Panc1 (cell line): ENCODE data around the gene FKBP14. TPM values are rescaled to one million over a fixed set of nuclear protein-coding genes. Genes with fewer than 3 reads are reported as not detected.

Experiments
- ATAC-seq: fragments of 200-7000 bp; cut with Tn5 transposase; 2 replicates; pipeline ENCODE4 v1.9.1; 2020; ENCODE audit warnings: mild to moderate bottlenecking, moderate library complexity
- BruUV-seq: library from RNA; stranded (reverse); fragments of 400-500 nt; replicated peaks from 2 replicates; lab custom pipeline; 2021; lab: Mats Ljungman, UMichigan
- CTCF ChIA-PET: fragments of 300-600 bp; sonication (Branson Sonifier 250); formaldehyde crosslinking; loops from one replicate; lab custom pipeline; 2022; ENCODE audit warnings: antibody characterized with exemption; lab: Charles Lee
- POLR2A ChIA-PET: fragments of 300-600 bp; sonication (Branson Sonifier 250); formaldehyde crosslinking; loops from one replicate; lab custom pipeline; 2022; ENCODE audit warnings: antibody characterized with exemption; lab: Charles Lee
- DNase-seq: peaks from one replicate; pipeline ENCODE4 v3.0.0-alpha.2; 2010; ENCODE audit warnings: low read depth, low spot score
- H3K27ac ChIP-seq: 2 replicates; pipeline ENCODE4 v1.5.1; 2011; ENCODE audit warnings: mild to moderate bottlenecking, low read length, inconsistent platforms
- H3K27me3 ChIP-seq: fragments of 200-500 bp; sonication (Bioruptor generic); 2 replicates; pipeline ENCODE4 v1.6.0; 2014; ENCODE audit warnings: low read length, inconsistent platforms; ENCODE audit not compliant: control insufficient read depth, insufficient read depth
- H3K36me3 ChIP-seq: fragments of 200-500 bp; sonication (Bioruptor generic); 2 replicates; pipeline ENCODE4 v1.5.1; 2014; ENCODE audit warnings: inconsistent platforms, mild to moderate bottlenecking, low read length, moderate library complexity; ENCODE audit not compliant: control insufficient read depth, insufficient read depth
- H3K4me1 ChIP-seq: 2 replicates; pipeline ENCODE4 v1.5.1; 2011; ENCODE audit warnings: inconsistent platforms, mild to moderate bottlenecking, low read length, moderate library complexity; ENCODE audit not compliant: control insufficient read depth, insufficient read depth
- H3K4me3 ChIP-seq, 2 experiments: 2 replicates each; pipeline ENCODE4 v1.5.1; 2011 to 2012; ENCODE audit warnings: low read depth in 2 of 2, low read length in 2 of 2, mild to moderate bottlenecking in 2 of 2, inconsistent platforms in 1 of 2, moderate library complexity in 1 of 2
- H3K9me3 ChIP-seq: fragments of 200-500 bp; sonication (Bioruptor generic); 2 replicates; pipeline ENCODE4 v1.5.1; 2014; ENCODE audit warnings: low read depth, mild to moderate bottlenecking, inconsistent platforms, low read length, moderate library complexity; ENCODE audit not compliant: control insufficient read depth, insufficient read depth
- POLR2AphosphoS5 ChIP-seq: IDR thresholded peaks from 2 replicates; pipeline ENCODE4 v1.6.1; 2012; ENCODE audit warnings: mild to moderate bottlenecking, low read depth, low read length, moderate library complexity
- SIN3A ChIP-seq: IDR thresholded peaks from 2 replicates; pipeline ENCODE4 v1.6.1; 2012; ENCODE audit warnings: low read depth, mild to moderate bottlenecking, low read length, moderate library complexity, borderline replicate concordance; ENCODE audit not compliant: insufficient read depth
- TCF7L2 ChIP-seq: IDR thresholded peaks from 2 replicates; pipeline ENCODE4 v1.6.1; 2011; ENCODE audit warnings: mild to moderate bottlenecking, low read depth, low read length, inconsistent platforms
- in situ Hi-C: cut with HindIII; loops from 2 replicates; pipeline ENCODE4 v1.10.0; 2016; ENCODE audit warnings: low sequenced_read_pairs, low pct_unique_long_range_greater_than_20kb
- intact Hi-C: fragments of 100-400 bp; cut with micrococcal nuclease; formaldehyde crosslinking; loops from one replicate; pipeline ENCODE4 v1.10.0; 2022; ENCODE audit not compliant: unreplicated experiment
- total RNA-seq: library from RNA; stranded (reverse); gene quantifications from one replicate; pipeline ENCODE4 v1.2.1, GENCODE V29; 2021; ENCODE audit not compliant: unreplicated experiment
- TF ChIP-seq, protein P1 (sequence below), 2 experiments: IDR thresholded peaks; 2 replicates each; pipeline ENCODE4 v1.6.1; 2011 to 2012; ENCODE audit warnings: low read depth in 2 of 2, control low read depth in 1 of 2, low read length in 1 of 2, mild to moderate bottlenecking in 1 of 2, moderate library complexity in 1 of 2; ENCODE audit not compliant: insufficient read depth in 1 of 2
- TF ChIP-seq, protein P2 (sequence below): fragments of 450-650 bp; IDR thresholded peaks from 2 replicates; pipeline ENCODE4 v1.5.1; 2017; ENCODE audit warnings: mild to moderate bottlenecking

Gene FKBP14
- total RNA-seq, 1 experiment from 2014 or later: 36.0 TPM

DNA sequence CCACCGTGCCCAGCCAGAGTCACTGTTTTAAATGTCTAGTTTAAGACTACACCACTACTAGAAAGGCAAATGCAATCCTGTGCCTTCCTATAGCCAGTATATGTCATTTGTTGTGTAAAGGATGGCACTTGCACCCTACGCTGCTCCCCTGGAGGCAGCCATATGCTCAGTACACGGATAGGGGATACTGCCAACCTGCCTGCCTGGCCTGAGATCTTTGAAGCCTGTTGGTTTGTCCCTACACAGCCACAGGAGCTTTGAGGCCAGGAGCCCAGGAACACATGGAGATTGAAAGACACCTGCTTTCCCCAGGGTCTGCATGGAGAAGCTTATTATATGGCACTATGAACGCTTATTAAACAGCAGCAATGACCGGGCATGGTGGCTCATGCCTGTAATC lies 34.6 kb downstream of the FKBP14 start:
- no peak for DNase-seq
- Histone ChIP-seq H3K27me3 (no peaks in the 10 kb centered on the region), H3K4me3 (no peak overlapping the region), H3K36me3 (no peaks in the 10 kb centered on the region; the same call in 1 of the 2 replicates), H3K4me1 (peaks cover 17% of the 10 kb centered on the region), H3K27ac (no peak overlapping the region; the same call in 1 of the 2 replicates), H3K9me3 (peaks cover 16% of the 10 kb centered on the region)
- in situ Hi-C loops (no loop called here), intact Hi-C loops (no loop called here)
- no TSS peak for BruUV-seq
- ATAC-seq: no peak
- ChIA-PET POLR2A (interaction anchor here (0.6 kb wide), 1 partner anchor 190 kb away, joined by 3 read pairs; no protein-coding TSS in a partner anchor), CTCF (interaction anchor here (1.5 kb wide), 1 partner anchor 70 kb away, joined by 3 read pairs; no protein-coding TSS in a partner anchor)
- no peak for TF ChIP-seq TCF7L2
- no peak for TF ChIP-seq POLR2AphosphoS5
- TF ChIP-seq, protein P1, sequence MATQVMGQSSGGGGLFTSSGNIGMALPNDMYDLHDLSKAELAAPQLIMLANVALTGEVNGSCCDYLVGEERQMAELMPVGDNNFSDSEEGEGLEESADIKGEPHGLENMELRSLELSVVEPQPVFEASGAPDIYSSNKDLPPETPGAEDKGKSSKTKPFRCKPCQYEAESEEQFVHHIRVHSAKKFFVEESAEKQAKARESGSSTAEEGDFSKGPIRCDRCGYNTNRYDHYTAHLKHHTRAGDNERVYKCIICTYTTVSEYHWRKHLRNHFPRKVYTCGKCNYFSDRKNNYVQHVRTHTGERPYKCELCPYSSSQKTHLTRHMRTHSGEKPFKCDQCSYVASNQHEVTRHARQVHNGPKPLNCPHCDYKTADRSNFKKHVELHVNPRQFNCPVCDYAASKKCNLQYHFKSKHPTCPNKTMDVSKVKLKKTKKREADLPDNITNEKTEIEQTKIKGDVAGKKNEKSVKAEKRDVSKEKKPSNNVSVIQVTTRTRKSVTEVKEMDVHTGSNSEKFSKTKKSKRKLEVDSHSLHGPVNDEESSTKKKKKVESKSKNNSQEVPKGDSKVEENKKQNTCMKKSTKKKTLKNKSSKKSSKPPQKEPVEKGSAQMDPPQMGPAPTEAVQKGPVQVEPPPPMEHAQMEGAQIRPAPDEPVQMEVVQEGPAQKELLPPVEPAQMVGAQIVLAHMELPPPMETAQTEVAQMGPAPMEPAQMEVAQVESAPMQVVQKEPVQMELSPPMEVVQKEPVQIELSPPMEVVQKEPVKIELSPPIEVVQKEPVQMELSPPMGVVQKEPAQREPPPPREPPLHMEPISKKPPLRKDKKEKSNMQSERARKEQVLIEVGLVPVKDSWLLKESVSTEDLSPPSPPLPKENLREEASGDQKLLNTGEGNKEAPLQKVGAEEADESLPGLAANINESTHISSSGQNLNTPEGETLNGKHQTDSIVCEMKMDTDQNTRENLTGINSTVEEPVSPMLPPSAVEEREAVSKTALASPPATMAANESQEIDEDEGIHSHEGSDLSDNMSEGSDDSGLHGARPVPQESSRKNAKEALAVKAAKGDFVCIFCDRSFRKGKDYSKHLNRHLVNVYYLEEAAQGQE (IDR thresholded peaks at IDR 0.05; ENCODE audit: insufficient read depth in 1 of 2, low read depth in 2 of 2, low read length in 1 of 2): no peak

- ChIA-PET CTCF (no interaction called here), POLR2A (no interaction called here)
- no peak for DNase-seq
- H3K9me3 ChIP-seq: peaks cover 15% of the 10 kb centered on the region
- in situ Hi-C loops (no loop called here), intact Hi-C loops (loop anchor here (1.0 kb wide), 1 partner anchor 35 kb away; the partner anchor contains the start of gene FKBP14)
- H3K4me3 ChIP-seq: peak overlapping the region; percentile 79 to 85
- H3K36me3 ChIP-seq: no peaks in the 10 kb centered on the region; the same call in 1 of the 2 replicates
- no TSS peak for BruUV-seq
- peaks cover 23% of the 10 kb centered on the region for H3K4me1 ChIP-seq
- TF ChIP-seq POLR2AphosphoS5: no peak
- no peak for TF ChIP-seq TCF7L2
- TF ChIP-seq, protein P2, sequence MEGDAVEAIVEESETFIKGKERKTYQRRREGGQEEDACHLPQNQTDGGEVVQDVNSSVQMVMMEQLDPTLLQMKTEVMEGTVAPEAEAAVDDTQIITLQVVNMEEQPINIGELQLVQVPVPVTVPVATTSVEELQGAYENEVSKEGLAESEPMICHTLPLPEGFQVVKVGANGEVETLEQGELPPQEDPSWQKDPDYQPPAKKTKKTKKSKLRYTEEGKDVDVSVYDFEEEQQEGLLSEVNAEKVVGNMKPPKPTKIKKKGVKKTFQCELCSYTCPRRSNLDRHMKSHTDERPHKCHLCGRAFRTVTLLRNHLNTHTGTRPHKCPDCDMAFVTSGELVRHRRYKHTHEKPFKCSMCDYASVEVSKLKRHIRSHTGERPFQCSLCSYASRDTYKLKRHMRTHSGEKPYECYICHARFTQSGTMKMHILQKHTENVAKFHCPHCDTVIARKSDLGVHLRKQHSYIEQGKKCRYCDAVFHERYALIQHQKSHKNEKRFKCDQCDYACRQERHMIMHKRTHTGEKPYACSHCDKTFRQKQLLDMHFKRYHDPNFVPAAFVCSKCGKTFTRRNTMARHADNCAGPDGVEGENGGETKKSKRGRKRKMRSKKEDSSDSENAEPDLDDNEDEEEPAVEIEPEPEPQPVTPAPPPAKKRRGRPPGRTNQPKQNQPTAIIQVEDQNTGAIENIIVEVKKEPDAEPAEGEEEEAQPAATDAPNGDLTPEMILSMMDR: no peak
- TF ChIP-seq, protein P1 (IDR thresholded peaks at IDR 0.05; ENCODE audit: insufficient read depth in 1 of 2, low read depth in 2 of 2, low read length in 1 of 2): no peak
- TF ChIP-seq SIN3A: no peak
- no peaks in the 10 kb centered on the region for H3K27me3 ChIP-seq
- H3K27ac ChIP-seq: peak overlapping the region; percentile 83
- no peak for ATAC-seq
Observed at GRCh38 chr7:29990931-29991330, 35.6 kb downstream of the FKBP14 start.
